Adrenal gland (tissue), 5 donors: ENCODE results near the gene LDAH.

Experiments used
- CTCF ChIP-seq, 6 experiments: fragments of 450-650 bp in 4 of 6; fragments of 200-600 bp in 2 of 6; sonication (generic) in 1 of 6; IDR thresholded peaks; 1 replicate in 5 of 6; 2 replicates in 1 of 6; pipeline versions ENCODE4 v1.5.1 to v1.8.0; 2016 to 2021; ENCODE audit warnings: antibody characterized with exemption in 6 of 6, mild to moderate bottlenecking in 2 of 6, moderate library complexity in 1 of 6
- POLR2A ChIP-seq, 2 donors: fragments of 450-650 bp; IDR thresholded peaks; one replicate each; pipeline ENCODE4 v1.6.1; 2017; ENCODE audit warnings: antibody characterized with exemption in 2 of 2, mild to moderate bottlenecking in 2 of 2, moderate library complexity in 1 of 2
- donor health status: DM: no; HTN: no; CAD: no.

GRCh38 chr2:20677301-20678085 is 145.4 kb downstream of the LDAH start:
- TF ChIP-seq CTCF (IDR thresholded peaks at IDR 0.05) = no peak
- TF ChIP-seq POLR2A (IDR thresholded peaks at IDR 0.05) = no peak
